Colonic mucosa (tissue), 4 donors: Measurements from ENCODE around the gene BRCA1. TPM values are rescaled to one million over a fixed set of nuclear protein-coding genes. Genes with fewer than 3 reads are reported as not detected.
"Not testable (repeated sequence)": the region's sequence is repeated elsewhere in the genome, so short reads cannot be mapped to it uniquely, and the experiment has no call there.

ENCODE experiments used
- DNase-seq: peaks from one replicate; pipeline ENCODE4 v3.0.0-alpha.2; 2020
- H3K27ac ChIP-seq: fragments of 200-600 bp; one replicate; pipeline ENCODE4 v1.8.0; 2021
- H3K27me3 ChIP-seq: fragments of 200-600 bp; one replicate; pipeline ENCODE4 v1.8.0; 2021
- H3K36me3 ChIP-seq: fragments of 200-600 bp; one replicate; pipeline ENCODE4 v1.8.0; 2021
- H3K4me1 ChIP-seq: fragments of 200-600 bp; one replicate; pipeline ENCODE4 v1.8.0; 2021; ENCODE audit warnings: mild to moderate bottlenecking
- H3K4me3 ChIP-seq: fragments of 200-600 bp; one replicate; pipeline ENCODE4 v1.8.0; 2021
- H3K9ac ChIP-seq, 2 donors: one replicate each; pipeline ENCODE4 v1.7.0; 2013; ENCODE audit warnings: control low read depth in 2 of 2, low read depth in 2 of 2, low read length in 2 of 2
- H3K9me3 ChIP-seq: fragments of 200-600 bp; one replicate; pipeline ENCODE4 v1.8.0; 2021
- intact Hi-C: fragments of 100-400 bp; cut with DNase I; formaldehyde crosslinking; loops from one replicate; pipeline ENCODE4 v1.14.1; 2022
- total RNA-seq, 2 donors: library from RNA; stranded (reverse); fragmentation: NEBNext Ultra II Directional in 1 of 2; extraction: Animal tissue kit (Norgen Biotek cat#: 25700) in 1 of 2; gene quantifications; one replicate each; pipeline ENCODE4 v1.2.1, GENCODE V29; 2021
- TF ChIP-seq, protein P1 (sequence below): fragments of 200-600 bp; IDR thresholded peaks from one replicate; pipeline ENCODE4 v1.8.0; 2022; ENCODE audit warnings: antibody characterized with exemption, mild to moderate bottlenecking
- donor health status: healthy.
- donor health status: DM: no; HTN: no; CAD: no.
- donor health status: DM: no; HTN: no; CAD: no.

The BRCA1 gene
- total RNA-seq, 2 donors from 2014 or later, result 9.5 to 44.1 TPM

DNA sequence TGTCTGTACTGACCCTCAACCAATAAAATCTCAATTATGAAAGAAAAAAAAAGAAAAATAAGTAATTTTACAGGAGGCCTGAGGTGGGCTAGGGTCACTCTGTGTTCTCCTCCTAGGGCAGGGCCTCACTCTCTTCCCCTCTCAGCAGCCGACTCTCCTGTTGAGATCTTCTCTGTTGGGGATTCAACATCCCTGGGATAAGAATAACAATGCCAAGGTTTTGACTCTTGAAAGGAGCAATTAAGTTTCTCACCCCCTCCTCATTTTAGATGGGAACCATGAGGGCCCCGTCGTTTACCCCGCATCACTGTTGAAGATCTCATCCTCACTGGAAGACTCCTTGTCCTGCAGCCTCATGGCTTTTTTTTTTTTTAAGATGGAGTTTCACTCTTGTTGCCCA lies 21.5 kb upstream of the BRCA1 start:
- Histone ChIP-seq H3K36me3 (no peaks in the 10 kb centered on the region), H3K4me3 (no peak overlapping the region), H3K9me3 (no peaks in the 10 kb centered on the region), H3K27ac (no peak overlapping the region), H3K4me1 (no peaks in the 10 kb centered on the region), H3K27me3 (no peaks in the 10 kb centered on the region), H3K9ac (no peak overlapping the region)
- intact Hi-C loops, result no loop called here
- TF ChIP-seq, protein P1, sequence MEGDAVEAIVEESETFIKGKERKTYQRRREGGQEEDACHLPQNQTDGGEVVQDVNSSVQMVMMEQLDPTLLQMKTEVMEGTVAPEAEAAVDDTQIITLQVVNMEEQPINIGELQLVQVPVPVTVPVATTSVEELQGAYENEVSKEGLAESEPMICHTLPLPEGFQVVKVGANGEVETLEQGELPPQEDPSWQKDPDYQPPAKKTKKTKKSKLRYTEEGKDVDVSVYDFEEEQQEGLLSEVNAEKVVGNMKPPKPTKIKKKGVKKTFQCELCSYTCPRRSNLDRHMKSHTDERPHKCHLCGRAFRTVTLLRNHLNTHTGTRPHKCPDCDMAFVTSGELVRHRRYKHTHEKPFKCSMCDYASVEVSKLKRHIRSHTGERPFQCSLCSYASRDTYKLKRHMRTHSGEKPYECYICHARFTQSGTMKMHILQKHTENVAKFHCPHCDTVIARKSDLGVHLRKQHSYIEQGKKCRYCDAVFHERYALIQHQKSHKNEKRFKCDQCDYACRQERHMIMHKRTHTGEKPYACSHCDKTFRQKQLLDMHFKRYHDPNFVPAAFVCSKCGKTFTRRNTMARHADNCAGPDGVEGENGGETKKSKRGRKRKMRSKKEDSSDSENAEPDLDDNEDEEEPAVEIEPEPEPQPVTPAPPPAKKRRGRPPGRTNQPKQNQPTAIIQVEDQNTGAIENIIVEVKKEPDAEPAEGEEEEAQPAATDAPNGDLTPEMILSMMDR, result no peak
- no peak for DNase-seq

DNA sequence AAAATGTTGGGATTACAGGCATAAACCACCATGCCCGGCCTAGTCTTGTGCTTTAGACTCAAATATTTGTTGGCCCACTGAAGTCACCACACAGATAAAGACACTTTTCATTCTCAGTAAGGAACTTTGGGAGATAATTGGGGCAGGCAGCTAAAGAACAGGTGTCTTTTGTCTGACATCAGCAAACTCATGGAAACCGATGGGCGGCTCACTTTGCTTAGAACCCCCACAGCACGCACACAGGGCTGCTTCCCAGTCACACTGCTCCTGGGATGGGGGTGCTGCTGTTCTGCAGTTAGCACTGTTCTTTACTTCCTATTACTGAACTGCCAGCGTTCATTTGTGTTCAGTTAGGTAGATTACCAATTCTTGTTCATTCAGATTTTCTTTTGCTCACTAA lies 18.0 kb upstream of the BRCA1 start:
- no peaks in the 10 kb centered on the region for H3K4me1 ChIP-seq
- no peak overlapping the region for H3K27ac ChIP-seq
- H3K4me3 ChIP-seq, result no peak overlapping the region
- TF ChIP-seq, protein P1, result no peak
- intact Hi-C loops, result no loop called here
- no peak for DNase-seq
- no peaks in the 10 kb centered on the region for H3K27me3 ChIP-seq
- H3K9me3 ChIP-seq, result no peaks in the 10 kb centered on the region
- no peaks in the 10 kb centered on the region for H3K36me3 ChIP-seq
- H3K9ac ChIP-seq, result no peak overlapping the region

DNA sequence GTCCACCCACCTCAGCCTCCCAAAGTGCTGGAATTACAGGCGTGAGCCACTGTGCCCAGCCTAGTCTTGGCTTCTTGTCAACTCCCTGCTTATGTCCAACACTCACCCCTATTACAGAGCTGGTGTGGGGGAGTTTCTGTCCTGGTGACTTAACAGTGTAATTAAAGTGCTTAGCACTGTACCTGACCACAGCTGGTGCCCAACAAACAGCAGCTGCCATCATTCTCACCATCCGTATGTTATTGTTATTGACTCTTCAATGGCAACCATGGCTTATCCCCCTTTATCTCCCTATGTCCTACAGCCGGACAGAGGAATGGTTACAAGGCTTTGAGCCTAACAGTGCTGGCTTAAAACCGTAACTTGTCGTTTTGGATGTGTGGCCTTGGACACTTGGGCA lies 17.0 kb upstream of the BRCA1 start:
- H3K9me3 ChIP-seq, result no peaks in the 10 kb centered on the region
- H3K4me1 ChIP-seq, result no peaks in the 10 kb centered on the region
- no peak overlapping the region for H3K4me3 ChIP-seq
- no peaks in the 10 kb centered on the region for H3K36me3 ChIP-seq
- TF ChIP-seq, protein P1, result no peak
- H3K27ac ChIP-seq, result no peak overlapping the region
- no peak for DNase-seq
- intact Hi-C loops, result no loop called here
- H3K9ac ChIP-seq, result no peak overlapping the region
- H3K27me3 ChIP-seq, result no peaks in the 10 kb centered on the region

DNA sequence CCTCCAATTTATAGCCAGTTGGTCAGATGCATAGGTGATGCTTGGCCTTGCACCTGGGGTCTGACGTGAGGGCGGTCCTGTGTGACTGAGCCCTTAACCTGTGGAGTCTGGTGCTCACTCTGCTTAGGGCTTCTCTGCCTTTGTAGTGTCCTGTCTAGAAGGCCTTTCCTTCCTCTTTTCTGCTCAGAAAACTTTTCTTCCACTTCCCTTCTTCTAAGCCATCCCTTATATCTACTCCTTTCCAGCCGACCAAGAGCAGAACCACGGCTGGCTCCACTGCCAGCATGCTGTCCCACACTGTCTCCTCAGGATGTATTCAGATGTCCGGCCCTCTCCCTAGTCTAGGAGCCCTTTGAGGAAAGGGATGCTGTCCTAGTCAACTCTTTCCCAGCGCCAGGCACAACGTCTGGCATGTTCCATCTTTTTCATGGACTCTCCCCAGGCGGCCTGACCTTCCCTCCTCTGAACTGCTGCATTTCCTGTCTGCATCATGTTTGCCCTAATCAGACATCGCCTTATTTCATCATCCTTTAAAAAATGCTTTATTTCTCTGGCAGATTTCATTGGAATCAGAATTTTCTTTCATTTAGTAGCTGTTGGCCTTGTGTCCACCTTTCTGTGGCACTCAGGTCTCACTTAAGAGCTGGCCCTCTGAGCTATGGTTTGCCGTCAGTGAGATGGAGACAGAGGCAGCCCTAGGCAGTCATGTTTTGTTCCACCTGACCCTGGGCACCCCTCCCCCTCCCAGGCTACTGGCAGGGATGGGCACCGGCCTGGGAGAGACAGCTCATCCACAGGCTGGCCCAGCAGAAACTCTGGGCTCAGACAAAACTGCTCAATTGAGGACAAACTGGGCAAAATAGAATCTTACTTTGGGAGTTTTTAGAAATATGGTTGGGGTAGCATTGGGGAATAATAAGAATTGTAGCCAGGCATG lies 15.5 kb upstream of the BRCA1 start:
- no peak overlapping the region for H3K27ac ChIP-seq
- H3K4me1 ChIP-seq, result no peaks in the 10 kb centered on the region
- no peak overlapping the region for H3K4me3 ChIP-seq
- no peaks in the 10 kb centered on the region for H3K36me3 ChIP-seq
- H3K9me3 ChIP-seq, result no peaks in the 10 kb centered on the region
- TF ChIP-seq, protein P1, result no peak
- no peaks in the 10 kb centered on the region for H3K27me3 ChIP-seq
- DNase-seq, result no peak
- no peak overlapping the region for H3K9ac ChIP-seq
- intact Hi-C loops, result no loop called here

DNA sequence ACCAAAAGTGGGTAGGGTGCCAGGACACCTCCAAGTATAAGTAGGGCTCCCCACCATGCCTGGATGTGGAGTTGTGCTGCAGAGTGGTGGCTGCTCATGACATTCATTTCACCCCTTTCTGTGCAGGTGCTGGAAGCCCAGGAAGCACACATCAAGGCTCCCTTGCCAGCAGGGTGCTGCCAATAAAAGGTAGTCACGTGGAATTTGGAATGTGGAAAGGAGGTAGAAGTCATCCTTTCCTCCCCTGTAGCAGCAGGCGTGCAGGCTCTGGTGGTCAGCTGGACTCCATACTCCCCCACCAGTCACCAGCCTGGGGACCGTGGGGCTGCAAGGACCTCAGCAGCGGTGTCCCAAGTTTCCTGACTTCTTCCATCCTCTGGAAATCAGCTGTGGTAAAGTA lies 13.4 kb upstream of the BRCA1 start:
- H3K36me3 ChIP-seq, H3K9me3 ChIP-seq, H3K4me3 ChIP-seq, H3K4me1 ChIP-seq, intact Hi-C loops, H3K9ac ChIP-seq, H3K27ac ChIP-seq, H3K27me3 ChIP-seq, DNase-seq: not testable (repeated sequence)

DNA sequence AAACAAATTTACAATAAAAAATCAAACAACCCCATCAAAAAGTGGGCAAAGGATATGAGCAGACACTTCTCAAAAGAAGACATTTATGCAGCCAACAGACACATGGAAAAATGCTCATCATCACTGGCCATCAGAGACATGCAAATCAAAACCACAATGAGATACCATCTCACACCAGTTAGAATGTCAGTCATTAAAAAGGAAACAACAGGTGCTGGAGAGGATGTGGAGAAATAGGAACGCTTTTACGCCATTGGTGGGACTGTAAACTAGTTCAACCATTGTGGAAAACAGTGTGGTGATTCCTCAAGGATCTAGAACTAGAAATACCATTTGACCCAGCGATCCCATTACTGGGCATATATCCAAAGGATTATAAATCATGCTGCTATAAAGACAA lies 11.4 kb upstream of the BRCA1 start:
- H3K4me3 ChIP-seq, H3K9me3 ChIP-seq, H3K27me3 ChIP-seq, H3K9ac ChIP-seq, H3K27ac ChIP-seq, H3K36me3 ChIP-seq, DNase-seq, intact Hi-C loops, H3K4me1 ChIP-seq: not testable (repeated sequence)
